GM12878 (cell line): ENCODE results near the gene GRIPAP1. TPM values are rescaled to one million over a fixed set of nuclear protein-coding genes. Genes with fewer than 3 reads are reported as not detected.

Source experiments
- ATAC-seq: fragments of 200-7000 bp; cut with Tn5 transposase; 3 replicates; pipeline ENCODE4 v1.9.1; 2020; ENCODE audit warnings: mild to moderate bottlenecking, moderate library complexity
- BruUV-seq: library from RNA; stranded (reverse); fragments of 400-500 nt; replicated peaks from 2 replicates; lab custom pipeline; 2021; lab: Mats Ljungman, UMichigan
- CTCF ChIA-PET: fragments of 300-600 bp; sonication (Branson Sonifier 250); formaldehyde crosslinking; extraction: SDS; loops from one replicate; lab custom pipeline; 2021; ENCODE audit warnings: inconsistent platforms; lab: Yijun Ruan, JAX
- POLR2A ChIA-PET: fragments of 350-600 bp; formaldehyde crosslinking; extraction: SDS; loops from one replicate; lab custom pipeline; 2021; ENCODE audit warnings: inconsistent platforms; lab: Charles Lee
- RAD21 ChIA-PET: fragments of 300-600 bp; sonication (Branson Sonifier 250); formaldehyde crosslinking; loops from one replicate; lab custom pipeline; 2023; ENCODE audit warnings: antibody characterized with exemption; ENCODE audit not compliant: unreplicated experiment; lab: Charles Lee
- SMC1A ChIA-PET: fragments of 300-600 bp; sonication (Branson Sonifier 250); formaldehyde crosslinking; loops from one replicate; lab custom pipeline; 2023; ENCODE audit not compliant: unreplicated experiment, uncharacterized antibody; lab: Charles Lee
- DNase-seq: peaks from one replicate; pipeline ENCODE4 v3.0.0-alpha.2; 2011; ENCODE audit warnings: low read depth, low spot score
- FAIRE-seq: peaks from 3 replicates; lab custom pipeline; 2011; peaks lifted over from hg19 to GRCh38; lab: Jason Lieb, UNC
- H2AFZ ChIP-seq: 2 replicates; pipeline ENCODE4 v1.6.0; 2011; ENCODE audit warnings: low read depth, low read length, control low read depth; ENCODE audit not compliant: control insufficient read depth
- H3K27ac ChIP-seq: 2 replicates; pipeline ENCODE4 v1.5.1; 2011; ENCODE audit warnings: control low read depth; ENCODE audit not compliant: control insufficient read depth, insufficient read depth
- H3K27me3 ChIP-seq, 2 experiments: replicated peaks in 1 of 2; 2 replicates each; pipeline versions ENCODE4 v1.6.0 to v1.6.1; 2011; ENCODE audit warnings: low read length in 1 of 2; ENCODE audit not compliant: control insufficient read depth in 2 of 2, insufficient read depth in 2 of 2
- H3K36me3 ChIP-seq, 2 experiments: 2 replicates each; pipeline ENCODE4 v1.5.1; 2011; ENCODE audit warnings: low read length in 1 of 2; ENCODE audit not compliant: control insufficient read depth in 2 of 2, insufficient read depth in 2 of 2
- H3K4me1 ChIP-seq: 2 replicates; pipeline ENCODE4 v1.6.1; 2011; ENCODE audit warnings: mild to moderate bottlenecking, low read length, moderate library complexity, mixed read lengths; ENCODE audit not compliant: control insufficient read depth, insufficient read depth
- H3K4me2 ChIP-seq: 2 replicates; pipeline ENCODE4 v1.6.0; 2011; ENCODE audit warnings: control low read depth; ENCODE audit not compliant: control insufficient read depth, insufficient read depth
- H3K4me3 ChIP-seq: fragments of 200-600 bp; sonication (generic); 2 replicates; pipeline ENCODE4 v1.5.1; 2016
- H3K79me2 ChIP-seq: 2 replicates; pipeline ENCODE4 v1.6.0; 2011; ENCODE audit warnings: low read length; ENCODE audit not compliant: control insufficient read depth, insufficient read depth
- H3K9ac ChIP-seq: 2 replicates; pipeline ENCODE4 v1.8.0; 2011; ENCODE audit warnings: low read length, control low read depth, mixed read lengths; ENCODE audit not compliant: control insufficient read depth, insufficient read depth
- H3K9me3 ChIP-seq: replicated peaks from 3 replicates; pipeline ENCODE4 v1.5.1; 2011; ENCODE audit warnings: mild to moderate bottlenecking, low read length; ENCODE audit not compliant: control insufficient read depth, insufficient read depth
- H4K20me1 ChIP-seq: 2 replicates; pipeline ENCODE4 v1.6.0; 2011; ENCODE audit not compliant: control insufficient read depth, insufficient read depth
- DPF2 ChIP-seq: fragments of 450-650 bp; IDR thresholded peaks from 2 replicates; pipeline ENCODE4 v1.6.1; 2017; ENCODE audit warnings: mild to moderate bottlenecking
- IKZF1 ChIP-seq: fragments of 450-650 bp; conservative IDR thresholded peaks from 2 replicates; pipeline ENCODE4 v1.6.1; 2017; ENCODE audit warnings: antibody characterized with exemption, mild to moderate bottlenecking
- MEF2B ChIP-seq: fragments of 450-650 bp; IDR thresholded peaks from 2 replicates; pipeline ENCODE4 v1.6.1; 2018; ENCODE audit warnings: mild to moderate bottlenecking, moderate library complexity; ENCODE audit not compliant: partially characterized antibody, poor library complexity, severe bottlenecking
- NKRF ChIP-seq: fragments of 450-650 bp; conservative IDR thresholded peaks from 2 replicates; pipeline ENCODE4 v1.6.1; 2017; ENCODE audit warnings: mild to moderate bottlenecking, moderate library complexity
- POLR2A ChIP-seq: IDR thresholded peaks from 2 replicates; pipeline ENCODE4 v1.6.1; 2011; ENCODE audit warnings: low read depth, mild to moderate bottlenecking, low read length
- SIN3A ChIP-seq: IDR thresholded peaks from 2 replicates; pipeline ENCODE4 v1.6.1; 2012; ENCODE audit warnings: low read depth, low read length, improper control_type of control experiment
- SKIL ChIP-seq: fragments of 450-650 bp; IDR thresholded peaks from 2 replicates; pipeline ENCODE4 v1.6.1; 2017; ENCODE audit warnings: mild to moderate bottlenecking, low read depth, inconsistent platforms; ENCODE audit not compliant: poor library complexity, severe bottlenecking
- SMARCA5 ChIP-seq: fragments of 450-650 bp; IDR thresholded peaks from 2 replicates; pipeline ENCODE4 v1.6.1; 2017; ENCODE audit warnings: mild to moderate bottlenecking
- ZNF274 ChIP-seq: IDR thresholded peaks from one replicate; pipeline ENCODE4 v1.8.0; 2011; ENCODE audit not compliant: insufficient read length, insufficient read depth
- WGBS: methylation state at CpG from one replicate; pipeline ENCODE4 v1.1.6; 2016; ENCODE audit warnings: low lambda C conversion rate; ENCODE audit not compliant: insufficient replicate concordance, insufficient coverage; ENCODE audit errors: missing lambda C conversion rate; 5-methylcytosine and 5-hydroxymethylcytosine counted together
- in situ Hi-C: fragments of 300-500 bp; cut with MboI; formaldehyde crosslinking; loops from 9 replicates; pipeline ENCODE4 v1.14.3; 2018; ENCODE audit warnings: mixed read lengths
- intact Hi-C: fragments of 100-400 bp; cut with micrococcal nuclease; formaldehyde crosslinking; loops from one replicate; pipeline ENCODE4 v1.14.2; 2022; ENCODE audit not compliant: unreplicated experiment
- polyA plus RNA-seq, 11 experiments: library from polyadenylated mRNA; depleted of rRNA in 4 of 11; unstranded in 6 of 11; stranded (reverse) in 5 of 11; fragments of >200 nt; fragmentation: Nextera tagmentation in 4 of 11; fragmentation: Illumina TruSeq in 1 of 11; extraction: Ambion mirVana in 4 of 11; extraction: Trizol in 1 of 11; gene quantifications; 1 replicate in 1 of 11; 2 replicates in 10 of 11; pipeline versions ENCODE4 v1.2.1 to v1.2.3, GENCODE V29; 2011 to 2016; ENCODE audit warnings: inconsistent platforms in 2 of 11, missing spikeins in 2 of 11, low read depth in 1 of 11
- total RNA-seq, 4 experiments: library from RNA; depleted of rRNA in 3 of 4; stranded (reverse); fragments of >200 nt in 3 of 4; fragmentation: Illumina TruSeq in 1 of 4; extraction: Trizol in 1 of 4; gene quantifications; 2 replicates each; pipeline versions ENCODE4 v1.2.1 to v1.2.3, GENCODE V29; 2013 to 2021

The GRIPAP1 gene
- total and polyA plus RNA-seq, 10 of the 15 experiments (the other 5 are each of a cell fraction or from before 2014, with no cell fraction given): 4.2 to 44.7 (median 25.8) TPM

- peak overlapping the region; percentile 71 for H3K4me3 ChIP-seq
- RAD21 ChIA-PET: interaction anchor here (0.8 to 3.0 kb wide), 6 partner anchors 40 to 445 kb away, joined by 3 to 17 read pairs (median 6); partner anchors contain the start of genes GRIPAP1 and OTUD5
Observed at GRCh38 chrX:49042581-49043219, 40.6 kb upstream of the GRIPAP1 start.

More at GRCh38 chrX:49042581-49043219, 40.6 kb upstream of the GRIPAP1 start:
- Histone ChIP-seq H3K36me3 (peaks cover 2 to 4% of the 10 kb centered on the region in 2 experiments; a peak in 2 of 4 replicates), H2AFZ (no peak overlapping the region), H3K9me3 (no peaks in the 10 kb centered on the region), H4K20me1 (no peaks in the 10 kb centered on the region), H3K4me1 (peaks cover 5% of the 10 kb centered on the region; the same call in 1 of the 2 replicates), H3K9ac (peak overlapping the region; percentile 88), H3K27me3 (no peaks in the 10 kb centered on the region), H3K4me2 (peak overlapping the region; percentile 89), H3K27ac (peak overlapping the region; percentile 89), H3K79me2 (peaks cover 29% of the 10 kb centered on the region)
- SMC1A ChIA-PET: interaction anchor here (1.1 to 2.1 kb wide), 4 partner anchors 23 to 394 kb away, joined by 3 to 7 read pairs (median 4); partner anchors contain the start of gene GRIPAP1
- CTCF ChIA-PET: interaction anchor here (0.8 to 1.8 kb wide), 8 partner anchors 67 to 395 kb away, joined by 3 to 16 read pairs (median 6); partner anchors contain the start of genes KCND1 and OTUD5
- WGBS: 31% methylated on average over 23 of the region's 29 CpGs
- in situ Hi-C loops: loop anchor here (5.0 kb wide), 1 partner anchor 75 kb away; no protein-coding TSS in a partner anchor
- FAIRE-seq (no peak), ATAC-seq (no peak; the same call in 2 of the 3 replicates)
- intact Hi-C loops: loop anchor here (1.0 to 5.0 kb wide), 7 partner anchors 40 to 410 kb away; partner anchors contain the start of genes GRIPAP1, HDAC6, PIM2 and PQBP1
- TF ChIP-seq SKIL (no peak), SIN3A (0 out of 2 replicates have a peak, but pooled peaks have one; percentile 45), SMARCA5 (0 out of 2 replicates have a peak, but pooled peaks have one; percentile 52), ZNF274 (no peak), MEF2B (no peak), NKRF (no peak), POLR2A (peak; percentile 67; the same call in 1 of the 2 replicates), DPF2 (peak; percentile 67; the same call in 1 of the 2 replicates), IKZF1 (peak; percentile 17; the same call in 1 of the 2 replicates)
- TF ChIP-seq, all 136 proteins: peak for 5
- no TSS peak for BruUV-seq
- POLR2A ChIA-PET: interaction anchor here (0.5 to 2.8 kb wide), 17 partner anchors 9 to 359 kb away, joined by 3 to 23 read pairs (median 5); partner anchors contain the start of genes GRIPAP1, OTUD5, TIMM17B and WAS
- DNase-seq: no peak
